GM19099 (cell line): Measurements from ENCODE around the gene CCDC9B.

ENCODE experiments used
- POLR2A ChIP-seq: IDR thresholded peaks from 3 replicates; pipeline ENCODE4 v1.6.1; 2011; ENCODE audit warnings: low read depth; ENCODE audit not compliant: insufficient read length; ENCODE audit errors: extremely low read depth

Gene CCDC9B

GRCh38 chr15:40343512-40343911, 2.8 kb upstream of the CCDC9B start:
- no peak for TF ChIP-seq POLR2A

GRCh38 chr15:40342416-40343320, 1.9 kb upstream of the CCDC9B start:
- TF ChIP-seq POLR2A = no peak

- no peak for TF ChIP-seq POLR2A
Measured at GRCh38 chr15:40340038-40340739, 550 bp downstream of the CCDC9B start.

- no peak for TF ChIP-seq POLR2A
Measured at GRCh38 chr15:40339621-40339945, 1.2 kb downstream of the CCDC9B start.

GRCh38 chr15:40338921-40339620, 1.7 kb downstream of the CCDC9B start:
- TF ChIP-seq POLR2A = no peak

GRCh38 chr15:40338041-40338657, 2.6 kb downstream of the CCDC9B start:
- no peak for TF ChIP-seq POLR2A

GRCh38 chr15:40337597-40337996, 3.1 kb downstream of the CCDC9B start:
- no peak for TF ChIP-seq POLR2A

GRCh38 chr15:40336744-40337122, 4.0 kb downstream of the CCDC9B start:
- no peak for TF ChIP-seq POLR2A

- no peak for TF ChIP-seq POLR2A
Measured at GRCh38 chr15:40335938-40336743, 4.6 kb downstream of the CCDC9B start.

GRCh38 chr15:40334941-40335795, 5.6 kb downstream of the CCDC9B start:
- TF ChIP-seq POLR2A = no peak

GRCh38 chr15:40334541-40334940, 6.2 kb downstream of the CCDC9B start:
- TF ChIP-seq POLR2A = no peak

GRCh38 chr15:40333922-40334492, 6.7 kb downstream of the CCDC9B start:
- TF ChIP-seq POLR2A = no peak

- TF ChIP-seq POLR2A = no peak
Measured at GRCh38 chr15:40332113-40332781, 8.5 kb downstream of the CCDC9B start.

GRCh38 chr15:40331637-40332036, 9.1 kb downstream of the CCDC9B start:
- TF ChIP-seq POLR2A = no peak
